Esophagus (tissue), 2 donors: ENCODE results near the gene ZNF662. TPM values are rescaled to one million over a fixed set of nuclear protein-coding genes. Genes with fewer than 3 reads are reported as not detected.

Experiments
- H3K27ac ChIP-seq, 2 donors: one replicate each; pipeline ENCODE4 v1.5.1; 2013; ENCODE audit warnings: low read depth in 2 of 2, mild to moderate bottlenecking in 2 of 2, inconsistent platforms in 1 of 2, low read length in 1 of 2, moderate library complexity in 1 of 2
- H3K27me3 ChIP-seq, 2 donors: one replicate each; pipeline ENCODE4 v1.6.1; 2013; ENCODE audit warnings: low read length in 2 of 2, control low read depth in 1 of 2, mild to moderate bottlenecking in 1 of 2; ENCODE audit not compliant: insufficient read depth in 2 of 2, control insufficient read depth in 1 of 2
- H3K36me3 ChIP-seq, 2 donors: one replicate each; pipeline ENCODE4 v1.6.1; 2013; ENCODE audit warnings: low read length in 1 of 2; ENCODE audit not compliant: control insufficient read depth in 2 of 2, insufficient read depth in 2 of 2
- H3K4me1 ChIP-seq, 2 donors: one replicate each; pipeline ENCODE4 v1.6.1; 2013; ENCODE audit warnings: low read length in 1 of 2; ENCODE audit not compliant: control insufficient read depth in 2 of 2, insufficient read depth in 2 of 2
- H3K4me3 ChIP-seq, 2 donors: one replicate each; pipeline ENCODE4 v1.5.1; 2013; ENCODE audit warnings: low read length in 2 of 2, mild to moderate bottlenecking in 2 of 2, low read depth in 1 of 2, moderate library complexity in 1 of 2
- H3K9me3 ChIP-seq, 2 donors: one replicate each; pipeline ENCODE4 v1.6.1; 2013; ENCODE audit warnings: mild to moderate bottlenecking in 2 of 2, low read depth in 1 of 2, low read length in 1 of 2, moderate library complexity in 1 of 2; ENCODE audit not compliant: control insufficient read depth in 2 of 2, insufficient read depth in 1 of 2
- whole genome bisulfite sequencing, 2 donors: extraction: QIAGEN DNeasy Blood & Tissue Kit; methylation state at CpG; one replicate each; pipeline ENCODE4 v1.1.7; 2013; 5-methylcytosine and 5-hydroxymethylcytosine counted together
- polyA plus RNA-seq, 2 donors: library from polyadenylated mRNA; stranded (reverse); fragments of 200-250 nt; gene quantifications; one replicate each; pipeline ENCODE4 v1.2.3, GENCODE V29; 2013
- donor health status: healthy with polysubstance abuse.
- donor health status: Bipolar disorder and iron deficiency.

The ZNF662 gene
- 1 to 10 TPM; 2.5 to 5.2 TPM for polyA plus RNA-seq

- Histone ChIP-seq H3K4me1 (peaks cover 0 to 7% of the 10 kb centered on the region in 2 donors), H3K9me3 (peaks cover 0 to 5% of the 10 kb centered on the region in 2 donors), H3K36me3 (no peaks in the 10 kb centered on the region), H3K27ac (peak within 1 kb of the TSS; percentile 16 to 83), H3K4me3 (peak within 1 kb of the TSS; percentile 52 to 74), H3K27me3 (no peaks in the 10 kb centered on the region)
- WGBS, 2 donors, result 3 to 5% methylated on average over 56 to 59 of the region's 59 CpGs
Observed at GRCh38 chr3:42906070-42906847, at the start of gene ZNF662. Gene ZNF662, plus strand, starts transcription at chr3:42906142. Its CDS starts 1,973 bp downstream, at chr3:42908115.

- no peaks in the 10 kb centered on the region for H3K36me3 ChIP-seq
- H3K27me3 ChIP-seq, result no peaks in the 10 kb centered on the region
- H3K4me3 ChIP-seq, result no peak overlapping the region
- no peak overlapping the region for H3K27ac ChIP-seq
- H3K9me3 ChIP-seq, result no peaks in the 10 kb centered on the region
- 87 to 92% methylated on average over 3 of the region's 3 CpGs for WGBS, 2 donors
- no peaks in the 10 kb centered on the region for H3K4me1 ChIP-seq
Observed at GRCh38 chr3:42856544-42856943, 49.4 kb upstream of the ZNF662 start.

GRCh38 chr3:42864321-42864950, 41.5 kb upstream of the ZNF662 start:
- Histone ChIP-seq H3K27me3 (no peaks in the 10 kb centered on the region), H3K4me3 (no peak overlapping the region), H3K36me3 (no peaks in the 10 kb centered on the region), H3K9me3 (peaks cover 0 to 4% of the 10 kb centered on the region in 2 donors), H3K4me1 (no peaks in the 10 kb centered on the region), H3K27ac (no peak overlapping the region)
- WGBS, 2 donors, result 95 to 97% methylated on average over 15 of the region's 15 CpGs

- Histone ChIP-seq H3K4me3 (no peak overlapping the region), H3K27ac (no peak overlapping the region), H3K27me3 (no peaks in the 10 kb centered on the region), H3K9me3 (peaks cover 0 to 4% of the 10 kb centered on the region in 2 donors), H3K36me3 (no peaks in the 10 kb centered on the region), H3K4me1 (no peaks in the 10 kb centered on the region)
- WGBS, 2 donors, result 92% methylated on average over 8 of the region's 8 CpGs
Observed at GRCh38 chr3:42865256-42865655, 40.7 kb upstream of the ZNF662 start.

GRCh38 chr3:42867138-42867537, 38.8 kb upstream of the ZNF662 start:
- WGBS, 2 donors, result 92 to 93% methylated on average over 7 of the region's 7 CpGs
- H3K4me1 ChIP-seq, result no peaks in the 10 kb centered on the region
- no peak overlapping the region for H3K27ac ChIP-seq
- H3K4me3 ChIP-seq, result no peak overlapping the region
- H3K27me3 ChIP-seq, result no peaks in the 10 kb centered on the region
- H3K36me3 ChIP-seq, result no peaks in the 10 kb centered on the region
- H3K9me3 ChIP-seq, result peaks cover 0 to 4% of the 10 kb centered on the region in 2 donors

GRCh38 chr3:42868841-42869240, 37.1 kb upstream of the ZNF662 start:
- Histone ChIP-seq H3K9me3 (peaks cover 0 to 4% of the 10 kb centered on the region in 2 donors), H3K27me3 (no peaks in the 10 kb centered on the region), H3K27ac (no peak overlapping the region), H3K36me3 (no peaks in the 10 kb centered on the region), H3K4me3 (no peak overlapping the region), H3K4me1 (no peaks in the 10 kb centered on the region)
- 61 to 68% methylated on average over 5 of the region's 5 CpGs for WGBS, 2 donors

- Histone ChIP-seq H3K4me1 (no peaks in the 10 kb centered on the region), H3K27ac (no peak overlapping the region), H3K4me3 (no peak overlapping the region), H3K9me3 (no peaks in the 10 kb centered on the region), H3K36me3 (no peaks in the 10 kb centered on the region), H3K27me3 (peaks cover 0 to 2% of the 10 kb centered on the region in 2 donors)
- WGBS, 2 donors, result 54 to 72% methylated on average over 5 of the region's 5 CpGs
Observed at GRCh38 chr3:42871592-42872196, 34.2 kb upstream of the ZNF662 start.

- H3K4me3 ChIP-seq, result no peak overlapping the region
- WGBS, 2 donors, result 81 to 96% methylated on average over 1 of the region's 1 CpG
- H3K27ac ChIP-seq, result no peak overlapping the region
- H3K4me1 ChIP-seq, result no peaks in the 10 kb centered on the region
- H3K27me3 ChIP-seq, result peaks cover 0 to 2% of the 10 kb centered on the region in 2 donors
- no peaks in the 10 kb centered on the region for H3K9me3 ChIP-seq
- no peaks in the 10 kb centered on the region for H3K36me3 ChIP-seq
Observed at GRCh38 chr3:42872718-42873117, 33.2 kb upstream of the ZNF662 start.

GRCh38 chr3:42873221-42873982, 32.5 kb upstream of the ZNF662 start:
- Histone ChIP-seq H3K9me3 (no peaks in the 10 kb centered on the region), H3K4me1 (no peaks in the 10 kb centered on the region), H3K27me3 (peaks cover 0 to 2% of the 10 kb centered on the region in 2 donors), H3K36me3 (no peaks in the 10 kb centered on the region), H3K4me3 (no peak overlapping the region), H3K27ac (no peak overlapping the region)
- WGBS, 2 donors, result 70 to 72% methylated on average over 9 of the region's 9 CpGs
